ENCODE data around the gene INAFM1.
A peak's percentile ranks its signal among the peaks of the same experiment; 100 is the strongest.
"Not testable (repeated sequence)": the region's sequence is repeated elsewhere in the genome, so short reads cannot be mapped to it uniquely, and the experiment has no call there.

Gene INAFM1

DNA sequence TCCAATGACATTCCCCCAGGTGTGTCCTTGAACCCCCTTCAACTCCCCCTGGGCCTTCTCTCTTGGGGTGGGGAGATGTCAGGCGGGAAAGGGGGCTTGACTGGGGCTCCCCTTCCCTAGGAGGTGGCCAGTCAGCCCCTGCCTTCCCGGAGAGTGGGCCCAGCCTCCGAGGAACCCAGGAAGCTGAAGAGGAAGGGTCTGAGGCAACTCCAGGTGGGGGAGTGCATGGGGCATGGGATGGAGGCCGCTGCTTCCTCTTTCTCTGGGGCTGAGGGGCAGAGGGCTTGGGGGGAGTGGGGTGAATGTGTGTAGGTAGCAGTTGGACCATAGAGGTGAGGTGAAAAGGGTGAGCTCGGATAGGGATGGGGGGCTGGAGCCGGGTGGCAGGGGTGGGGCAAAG is 2.7 kb upstream of the INAFM1 start:
- DNase-seq: no peak

DNA sequence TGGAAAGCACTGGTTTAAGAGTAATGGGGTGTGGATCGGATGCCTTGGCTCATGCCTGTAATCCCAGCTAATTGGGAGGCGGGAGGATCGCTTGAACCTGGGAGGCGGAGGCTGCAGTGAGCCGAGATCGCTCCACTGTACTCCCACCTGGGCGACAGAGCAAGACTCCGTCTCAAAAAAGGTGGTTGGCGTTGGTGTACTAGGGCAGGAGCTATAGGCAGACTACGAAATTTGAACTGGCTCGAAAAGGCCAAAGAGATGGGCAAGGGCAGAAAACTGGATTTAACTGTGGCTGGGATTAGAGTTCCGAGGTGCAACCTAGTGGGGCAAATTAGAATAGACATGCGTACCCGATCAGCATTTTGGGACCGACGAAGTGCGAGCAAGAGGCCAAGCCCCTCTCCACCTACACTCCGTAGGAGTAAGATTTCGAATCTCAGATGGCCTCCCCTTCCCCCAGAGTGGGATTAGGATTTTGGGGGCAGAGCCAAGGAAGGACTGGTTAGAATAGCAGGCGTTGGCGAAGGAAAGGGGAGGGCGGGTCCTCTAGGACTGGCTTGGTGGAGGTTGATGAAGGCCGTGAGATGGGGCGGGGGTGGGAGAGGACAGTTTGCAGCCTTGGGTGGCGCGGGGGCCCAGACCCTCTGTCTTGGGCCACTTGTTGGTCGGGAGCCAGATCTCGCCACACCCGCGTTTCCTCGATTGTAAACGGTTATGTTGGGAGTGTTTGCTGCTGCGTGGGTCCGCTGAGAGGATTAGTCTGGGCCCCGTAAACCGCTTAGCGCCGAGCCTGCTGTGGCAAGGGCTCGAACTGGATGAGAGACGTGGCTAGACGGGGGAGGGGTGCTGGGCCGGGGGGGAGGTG is 2.0 kb upstream of the INAFM1 start:
- DNase-seq: peak; percentile 55

DNA sequence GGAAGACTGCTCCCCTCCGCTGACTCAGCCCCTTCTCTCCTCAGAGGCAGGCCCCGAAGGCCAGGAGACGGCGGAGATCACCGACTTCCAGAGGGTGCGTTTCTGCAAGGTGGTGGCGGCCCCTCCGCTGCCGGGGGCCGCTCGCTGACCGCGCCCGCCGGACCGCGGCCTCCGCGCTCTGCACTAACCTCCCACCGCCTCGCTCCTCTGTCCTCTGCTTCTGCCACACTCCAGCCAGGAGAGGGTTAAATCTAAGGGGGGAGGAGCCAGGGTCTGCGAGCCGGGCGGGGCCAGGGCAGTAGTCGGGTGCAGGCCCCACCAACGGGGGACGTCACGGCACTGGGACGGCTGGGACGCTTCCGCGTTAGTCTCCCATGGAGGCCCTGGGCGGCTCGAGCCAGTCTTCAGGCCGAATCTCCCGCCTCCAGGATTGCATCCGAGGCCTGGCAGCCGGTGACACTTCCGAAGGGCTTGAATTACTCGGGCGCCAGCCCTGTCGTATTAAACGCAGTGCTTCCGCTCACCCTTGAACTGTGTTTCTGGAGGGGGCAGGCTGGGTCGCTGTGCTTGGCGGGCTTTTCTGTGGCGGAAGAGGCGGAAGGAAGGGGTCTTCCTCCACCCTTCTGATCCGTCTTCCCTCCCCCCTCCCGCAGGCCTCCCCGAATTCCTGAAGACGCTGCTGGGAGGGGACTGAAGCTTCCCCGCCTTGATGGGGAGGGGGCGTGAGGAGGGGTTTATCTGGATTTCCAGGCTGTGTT is 1.2 kb upstream of the INAFM1 start:
- DNase-seq: peak; percentile 88

DNA sequence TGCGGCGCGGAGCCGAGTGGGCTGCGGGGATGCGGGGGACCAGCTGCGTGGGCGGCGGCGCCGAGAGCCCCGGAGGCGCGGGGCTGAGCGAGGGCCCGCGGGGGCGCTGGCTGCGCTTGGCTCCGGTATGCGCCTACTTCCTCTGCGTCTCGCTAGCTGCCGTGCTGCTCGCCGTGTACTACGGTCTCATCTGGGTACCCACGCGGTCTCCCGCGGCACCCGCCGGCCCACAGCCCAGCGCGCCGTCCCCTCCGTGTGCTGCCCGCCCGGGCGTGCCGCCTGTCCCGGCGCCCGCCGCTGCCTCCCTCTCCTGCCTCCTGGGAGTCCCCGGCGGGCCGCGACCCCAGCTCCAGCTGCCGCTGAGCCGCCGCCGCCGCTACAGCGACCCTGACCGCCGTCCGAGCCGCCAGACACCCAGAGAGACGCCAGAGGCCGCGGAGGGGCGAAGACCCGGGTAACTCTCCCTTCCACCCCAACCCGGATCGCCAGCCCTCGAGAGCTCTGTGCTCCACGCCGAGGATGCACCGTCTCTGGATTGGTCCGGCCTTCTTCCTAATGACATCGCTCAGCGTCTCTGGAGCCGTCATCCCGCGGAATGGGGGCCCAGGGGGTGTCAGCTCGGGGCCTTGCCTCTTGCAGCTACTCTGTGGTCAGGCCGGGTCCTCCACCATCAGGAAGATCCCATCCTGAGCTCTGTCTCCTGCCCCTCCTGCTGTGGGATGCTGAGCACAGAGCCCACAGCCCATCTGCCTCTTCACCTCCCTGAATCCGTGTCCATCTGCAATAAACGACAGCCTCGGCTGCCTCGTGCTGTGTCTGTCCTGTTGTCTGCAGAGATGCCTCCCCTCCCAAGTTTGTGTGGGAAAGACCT is 441 bp downstream of the INAFM1 start:
- DNase-seq: no peak

DNA sequence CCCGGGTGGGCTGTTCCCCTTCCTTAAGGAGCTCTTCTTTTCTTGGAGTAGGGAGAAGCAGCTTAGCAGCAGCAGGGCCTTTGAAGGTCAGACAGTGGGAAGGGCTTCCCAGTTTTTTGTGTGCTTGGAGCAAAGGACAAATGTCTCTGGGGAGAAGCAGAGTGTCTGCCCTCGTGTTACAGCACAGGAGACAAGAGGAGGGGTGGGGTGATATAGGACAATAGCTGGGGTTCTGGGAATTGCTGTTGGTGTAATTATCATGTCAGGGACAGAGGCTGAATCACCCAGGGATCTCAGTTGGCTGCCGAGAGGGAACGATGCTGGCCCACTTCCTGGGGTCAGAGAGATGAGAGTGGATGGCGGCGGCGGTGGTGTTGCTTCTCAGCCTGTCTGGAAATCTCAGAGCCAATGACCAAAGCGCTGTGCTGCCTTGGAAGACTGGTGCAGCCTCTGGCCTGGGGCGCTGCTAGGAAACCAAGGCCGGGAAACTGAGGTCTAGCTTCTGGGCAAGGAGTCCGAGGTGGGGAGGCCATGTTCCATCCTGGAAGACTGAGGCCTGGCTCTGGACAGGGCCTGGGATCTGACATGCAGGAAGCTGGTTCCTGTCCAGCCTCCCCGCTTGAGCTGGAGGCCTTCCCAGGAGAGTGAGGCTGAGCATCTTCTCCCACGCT is 1.2 kb downstream of the INAFM1 start:
- no peak for DNase-seq

DNA sequence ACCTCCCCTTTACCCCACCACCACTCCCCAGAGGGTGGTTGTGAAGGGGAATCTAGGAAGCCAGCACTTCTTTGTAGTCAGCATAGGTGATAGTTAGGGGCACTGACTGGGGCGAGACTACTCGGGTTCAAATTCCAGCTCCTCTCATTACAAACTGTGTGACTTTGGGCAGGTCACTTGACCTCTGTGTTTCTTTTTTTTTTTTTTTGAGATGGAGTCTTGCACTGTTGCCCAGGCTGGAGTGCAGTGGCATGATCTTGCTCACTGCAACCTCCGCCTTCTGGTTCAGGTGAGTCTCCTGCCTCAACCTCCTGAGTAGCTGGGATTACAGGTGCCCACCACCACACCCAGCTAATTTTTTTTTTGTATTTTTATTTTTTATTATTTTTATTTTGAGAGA is 1.8 kb downstream of the INAFM1 start:
- DNase-seq: not testable (repeated sequence)

DNA sequence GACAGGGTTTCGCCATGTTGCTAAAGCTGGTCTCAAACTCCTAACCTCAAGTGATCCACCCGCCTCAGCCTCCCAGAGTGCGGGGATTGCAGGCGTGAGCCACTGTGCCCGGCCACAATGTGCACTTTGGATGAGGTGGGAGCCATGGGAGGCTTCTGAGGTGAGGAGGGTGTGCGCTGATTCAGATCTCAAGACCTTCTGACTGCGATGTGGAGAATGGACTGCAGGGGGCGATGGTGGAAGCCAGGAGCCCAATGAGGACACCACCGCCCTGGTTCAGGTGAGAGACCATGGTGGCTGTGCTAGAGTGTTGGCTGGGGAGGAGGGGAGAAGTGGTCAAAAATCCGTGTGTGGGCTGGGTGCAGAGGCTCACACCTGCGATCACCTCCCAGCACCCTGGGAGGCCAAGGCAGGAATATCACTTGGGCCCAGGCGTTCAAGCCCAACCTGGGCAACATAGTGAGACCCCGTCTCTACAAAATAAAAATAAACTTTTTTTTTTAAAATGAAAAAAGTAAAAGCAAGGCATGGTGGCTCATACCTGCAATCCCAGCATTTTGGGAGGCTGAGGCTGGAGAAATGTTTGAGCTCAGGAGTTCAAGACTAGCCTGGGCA is 5.6 kb downstream of the INAFM1 start:
- DNase-seq: peak; percentile 51

DNA sequence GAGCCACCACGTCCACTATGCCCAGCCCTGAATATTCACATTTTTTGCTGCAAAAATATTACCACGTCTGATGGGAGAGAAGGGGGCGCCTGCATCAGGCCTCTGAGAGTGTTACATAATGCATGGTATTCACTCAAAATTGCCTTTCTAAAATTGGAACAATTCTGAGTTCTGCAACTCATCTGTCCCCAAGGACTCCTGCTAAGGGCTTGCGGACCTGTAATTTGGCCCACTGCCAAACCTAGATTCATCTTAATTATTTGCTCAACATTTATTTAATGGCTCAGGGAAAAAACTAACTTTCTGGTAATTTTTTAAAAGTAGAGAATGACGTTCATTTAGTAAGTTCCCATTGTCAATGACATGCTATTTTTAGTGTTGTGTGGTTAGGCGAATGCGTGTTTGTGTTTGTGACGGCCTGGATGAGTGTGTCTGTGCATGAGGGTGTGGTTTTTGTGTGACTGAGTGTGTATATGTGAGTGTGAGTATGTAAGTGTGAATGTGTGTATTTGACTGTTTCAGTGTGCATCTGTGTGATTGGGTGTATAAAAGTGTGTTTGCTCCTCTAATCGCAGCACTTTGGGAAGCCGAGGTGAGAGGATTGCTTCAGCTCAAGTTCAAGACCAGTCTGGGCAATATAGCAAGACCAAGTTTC is 8.8 kb downstream of the INAFM1 start:
- no peak for DNase-seq

DNA sequence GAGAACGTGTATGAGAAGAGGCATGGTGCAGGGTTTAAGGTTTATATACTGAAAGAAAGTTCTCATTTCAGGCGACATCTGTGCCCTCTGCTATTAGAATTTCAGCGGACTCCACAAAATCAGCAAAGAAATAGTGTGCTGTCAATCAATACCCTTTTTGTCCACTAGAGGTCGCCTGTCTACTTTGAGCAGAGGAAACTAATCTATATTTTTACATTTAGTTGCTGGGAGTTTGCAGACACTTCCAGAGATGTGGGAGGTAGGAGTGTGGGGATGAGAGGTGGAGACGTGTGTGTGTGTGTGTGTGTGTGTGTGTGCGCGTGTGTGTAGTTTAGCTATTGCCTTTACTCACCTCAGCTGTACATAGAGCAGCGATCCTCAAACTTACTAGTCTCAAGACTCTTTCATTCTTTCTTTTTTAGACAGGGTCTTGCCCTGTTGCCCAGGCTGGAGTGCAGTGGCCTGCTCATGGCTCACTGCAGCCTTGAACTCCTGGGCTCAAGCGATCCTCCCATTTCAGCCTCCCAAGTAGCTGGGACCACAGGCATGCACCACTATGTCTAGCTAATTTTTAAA is 9.7 kb downstream of the INAFM1 start:
- peak; percentile 52 for DNase-seq

DNA sequence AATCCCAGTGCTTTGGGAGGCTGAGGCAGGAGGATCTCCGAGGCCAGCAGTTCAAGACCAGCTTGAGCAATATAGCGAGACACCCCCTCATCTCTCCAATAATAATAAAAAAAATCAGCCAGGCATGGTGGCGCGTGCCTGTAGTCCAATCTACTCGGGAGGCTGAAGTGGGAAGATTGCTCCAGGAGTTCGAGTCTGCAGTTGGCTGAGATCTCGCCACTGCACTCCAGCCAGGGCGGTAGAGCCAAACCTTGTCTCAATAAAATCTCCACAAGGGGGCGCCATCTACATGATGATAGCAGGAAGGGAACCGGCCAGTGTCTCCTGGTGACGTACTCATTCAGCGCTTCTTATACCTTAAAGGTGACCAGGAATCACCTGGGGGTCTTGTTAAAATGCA is 21.4 kb downstream of the INAFM1 start:
- peak; percentile 81 for DNase-seq

DNA sequence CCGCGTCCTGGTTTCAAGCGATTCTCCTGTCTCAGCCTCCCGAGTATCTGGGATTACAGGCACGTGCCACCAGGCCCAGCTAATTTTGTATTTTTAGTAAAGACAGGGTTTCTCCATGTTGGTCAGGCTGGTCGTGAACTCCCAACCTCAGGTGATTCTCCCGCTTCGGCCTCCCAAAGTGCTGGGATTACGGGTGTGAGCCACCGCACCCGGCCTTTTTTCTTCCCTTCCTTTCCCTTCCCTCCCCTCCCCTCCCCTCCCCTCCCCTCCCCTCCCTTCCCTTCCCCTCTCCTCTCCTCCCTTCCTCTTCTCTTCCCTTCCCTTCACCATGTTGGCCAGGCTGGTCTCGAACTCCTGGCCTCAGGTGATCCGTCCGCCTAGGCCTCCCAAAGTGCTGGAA is 26.2 kb downstream of the INAFM1 start:
- DNase-seq: not testable (repeated sequence)

DNA sequence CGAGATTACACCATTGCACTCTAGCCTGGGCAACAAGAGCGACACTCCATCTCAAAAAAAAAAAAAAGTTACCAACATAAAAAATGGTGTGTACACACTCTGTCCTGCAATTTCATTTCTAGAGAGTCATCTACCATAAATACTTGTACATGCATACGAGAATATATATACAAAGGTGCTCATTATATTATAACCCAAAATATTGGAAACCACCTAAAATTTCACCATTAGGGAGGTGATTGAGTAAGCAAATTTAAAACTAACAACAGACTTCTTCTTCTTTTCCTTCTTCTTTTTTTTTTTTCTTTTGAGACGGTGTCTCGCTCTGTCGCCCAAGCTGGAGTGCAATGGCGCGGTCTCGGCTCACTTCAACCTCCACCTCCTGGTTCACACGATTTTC is 27.6 kb downstream of the INAFM1 start:
- no peak for DNase-seq

DNA sequence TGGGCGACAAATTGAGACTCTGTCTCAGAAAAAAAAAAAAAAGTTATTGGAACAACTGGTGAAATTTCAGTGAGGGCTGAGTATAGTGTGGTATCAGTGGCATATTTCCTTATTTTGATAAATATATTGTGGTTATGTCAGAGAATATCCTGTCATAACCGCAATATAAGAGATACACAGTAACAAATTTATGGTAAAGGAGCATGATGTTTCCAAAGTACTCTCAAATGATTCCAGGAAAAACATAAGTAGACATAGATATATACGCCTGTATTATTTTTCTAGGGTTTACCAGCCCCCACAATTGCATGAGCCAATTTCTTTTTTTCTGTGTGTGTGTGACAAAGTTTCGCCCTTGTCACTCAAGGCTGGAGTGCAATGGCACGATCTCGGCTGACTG is 29.3 kb downstream of the INAFM1 start:
- DNase-seq: no peak

DNA sequence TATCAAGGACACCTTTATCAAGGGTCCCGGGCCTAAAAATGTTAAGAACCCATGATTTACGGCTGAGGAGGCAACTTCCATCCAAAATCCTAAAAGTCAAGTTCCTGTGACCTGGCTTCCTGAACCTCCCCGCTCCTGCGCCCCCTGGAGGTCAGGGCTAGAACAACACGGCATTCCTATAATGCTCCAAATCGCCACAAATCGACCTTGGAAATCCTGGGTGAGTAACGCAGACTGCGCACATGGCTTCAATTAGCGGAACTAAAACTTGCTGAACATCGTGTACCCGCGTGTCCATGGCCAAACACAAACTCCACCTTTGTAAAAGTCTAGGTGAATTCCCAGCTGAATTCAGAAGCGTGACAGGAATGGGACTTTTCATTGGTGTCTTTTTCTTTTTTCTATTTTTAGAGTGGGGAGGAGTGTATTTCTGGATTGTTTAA is 30.6 kb downstream of the INAFM1 start:
- peak; percentile 42 for DNase-seq

DNA sequence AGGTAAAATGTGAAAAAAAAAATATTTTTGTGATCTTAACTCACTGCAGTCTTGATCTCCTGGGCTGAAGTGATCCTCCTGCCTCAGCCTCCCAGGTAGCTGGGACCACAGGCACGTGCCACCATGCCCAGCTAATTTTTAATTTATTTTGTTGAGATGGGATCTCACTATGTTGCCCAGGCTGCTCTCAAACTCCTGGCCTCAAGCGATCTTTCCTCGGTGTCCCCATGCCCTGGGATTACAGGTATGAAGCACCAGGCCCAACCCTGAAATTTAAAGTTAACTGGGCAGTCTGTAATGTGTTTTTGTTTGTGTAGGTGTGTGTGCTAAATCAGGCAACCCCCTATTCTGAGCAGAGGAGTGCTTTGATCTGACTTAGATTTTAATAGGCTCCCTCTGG is 31.6 kb downstream of the INAFM1 start:
- no peak for DNase-seq

DNA sequence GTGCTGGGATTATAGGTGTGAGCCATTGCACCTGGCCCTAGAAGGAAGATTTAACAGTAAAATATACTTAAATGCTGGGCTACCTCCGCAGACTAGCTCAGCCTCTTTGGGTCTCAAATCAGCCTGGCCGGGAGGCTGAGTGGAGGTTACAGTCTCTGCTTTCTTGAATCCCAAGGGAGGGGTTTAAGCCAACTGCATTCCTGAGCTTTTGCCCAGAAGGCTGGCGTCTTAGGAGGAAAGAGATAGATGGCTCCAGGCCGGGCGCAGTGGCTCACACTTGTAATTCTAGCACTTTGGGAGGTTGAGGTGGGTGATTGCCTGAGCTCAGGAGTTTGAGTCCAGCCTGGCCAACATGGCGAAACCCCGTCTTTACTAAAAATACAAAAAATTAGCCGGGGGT is 34.4 kb downstream of the INAFM1 start:
- DNase-seq: no peak

DNA sequence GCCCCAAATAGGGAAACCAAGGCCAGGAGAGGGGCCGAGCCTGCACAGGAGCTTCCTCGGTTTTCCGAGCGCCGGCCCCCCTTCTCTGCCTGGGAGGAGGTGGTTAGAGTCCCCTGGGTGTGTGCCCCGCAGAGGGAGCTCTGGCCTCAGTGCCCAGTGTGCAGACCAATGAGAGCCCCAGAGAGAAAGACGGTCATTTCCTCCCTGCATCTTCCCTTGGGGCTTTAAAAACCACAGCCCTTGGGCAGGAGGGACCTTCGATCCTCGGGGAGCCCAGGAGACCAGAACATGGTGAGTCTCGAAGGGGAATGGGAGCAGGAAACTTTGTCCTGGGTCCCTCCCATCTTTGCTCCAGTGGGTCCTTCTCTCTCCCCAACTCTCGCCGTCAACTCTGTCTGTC is 34.9 kb downstream of the INAFM1 start, which contains the start of gene C5AR1:
TSS of gene C5AR1 (plus strand) at position 254 of the 400 bp plus-strand sequence. CDS start at position 289, 35 bp downstream.
- no peak for DNase-seq

DNA sequence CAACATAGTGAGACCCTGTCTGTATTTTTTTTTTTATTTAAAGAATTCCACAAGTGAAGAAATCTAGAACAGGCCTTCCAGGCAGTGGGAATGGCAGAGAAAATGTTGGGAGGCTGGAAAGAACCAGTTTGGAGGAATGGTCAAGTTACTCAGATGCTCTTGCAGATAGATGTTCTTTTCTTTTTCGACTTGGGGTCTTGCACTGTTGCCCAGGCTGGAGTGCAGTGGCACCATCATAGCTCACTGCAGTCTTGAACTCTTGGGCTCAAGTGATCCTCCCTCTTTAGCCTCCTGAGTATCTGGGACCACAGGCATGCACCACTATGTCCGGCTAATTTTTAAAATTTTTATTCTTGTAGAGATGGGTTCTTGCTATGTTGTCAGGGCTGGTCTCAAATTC is 35.6 kb downstream of the INAFM1 start:
- no peak for DNase-seq

DNA sequence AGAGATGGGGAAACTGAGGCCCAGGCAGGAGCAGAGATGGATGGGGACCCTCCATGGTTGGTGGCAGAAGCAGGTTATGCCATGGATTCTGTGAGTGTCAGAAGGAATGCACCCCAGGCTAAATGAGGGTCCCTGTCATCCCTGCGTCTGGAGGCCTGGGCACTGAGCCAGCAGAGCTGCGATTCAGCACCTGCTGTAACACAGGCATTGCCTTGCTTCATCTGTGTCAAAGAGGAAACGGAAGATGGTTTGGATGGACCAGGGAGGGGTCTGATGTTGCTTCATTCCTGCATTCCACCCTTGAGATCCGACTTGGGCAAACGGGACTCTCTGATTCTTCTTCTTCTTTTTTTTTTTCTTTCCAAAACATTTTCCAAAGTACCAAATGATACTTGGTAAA is 36.1 kb downstream of the INAFM1 start:
- no peak for DNase-seq

DNA sequence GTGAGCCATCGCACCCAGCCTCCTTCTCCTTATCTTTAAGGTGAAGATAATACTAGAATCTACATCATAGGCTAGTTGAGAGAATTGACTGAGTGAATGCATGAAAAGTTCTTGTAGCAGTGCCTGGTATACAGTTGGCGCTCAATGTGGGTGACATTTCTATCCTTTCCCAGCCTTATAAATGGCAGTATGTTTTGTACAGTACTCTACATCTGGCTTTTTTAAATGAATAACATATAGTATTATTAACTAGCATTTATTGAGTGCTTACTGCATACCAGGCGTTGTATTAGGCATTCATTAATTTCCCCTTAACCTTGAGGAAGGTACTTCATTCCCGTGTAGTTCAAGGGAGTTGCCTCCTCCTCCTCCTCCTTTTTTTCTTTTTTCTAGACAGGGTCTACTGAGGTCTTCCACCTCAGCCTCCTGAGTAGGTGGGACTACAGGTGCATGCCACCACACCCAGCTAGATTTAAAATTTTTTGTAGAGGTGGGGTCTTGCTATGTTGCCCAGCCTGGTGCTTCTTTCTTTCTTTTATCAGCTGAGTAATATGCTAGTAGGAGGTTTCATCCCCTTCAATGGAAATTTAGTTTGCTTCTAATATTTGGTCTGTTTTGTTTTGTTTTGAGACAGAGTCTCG is 37.8 kb downstream of the INAFM1 start:
- DNase-seq: no peak

All from activated T-cell treated with anti-CD3 and anti-CD28 coated beads for 4 hours (primary cell).